HepG2 (cell line): ENCODE measurements around the gene ALKBH5. TPM values are rescaled to one million over a fixed set of nuclear protein-coding genes. Genes with fewer than 3 reads are reported as not detected.

Experiments
- AGO2 ChIP-seq: fragments of 200-400 bp; formaldehyde crosslinking; optimal IDR thresholded peaks from 2 replicates; pipeline ENCODE3; 2017; ENCODE audit warnings: mild to moderate bottlenecking, low read depth, low read length, moderate library complexity
- ATF1 ChIP-seq: IDR thresholded peaks from 2 replicates; pipeline ENCODE4 v1.6.1; 2016; ENCODE audit warnings: mild to moderate bottlenecking, control low read depth
- CHD4 ChIP-seq: fragments of 200-600 bp; sonication (generic); IDR thresholded peaks from 2 replicates; pipeline ENCODE4 v1.7.0; 2017; ENCODE audit warnings: mild to moderate bottlenecking, low read length, borderline replicate concordance
- HMGA1 ChIP-seq: sonication (generic); formaldehyde crosslinking; conservative IDR thresholded peaks from 2 replicates; pipeline ENCODE4 v1.4.0; 2020; ENCODE audit warnings: missing genetic modification reagents
- HOXA7 ChIP-seq: sonication (generic); formaldehyde crosslinking; IDR thresholded peaks from 2 replicates; pipeline ENCODE4 v1.8.1; 2022; ENCODE audit warnings: mild to moderate bottlenecking, missing genetic modification reagents, moderate library complexity
- NFE2 ChIP-seq: sonication (generic); formaldehyde crosslinking; IDR thresholded peaks from 2 replicates; pipeline ENCODE4 v1.4.0; 2020; ENCODE audit warnings: missing genetic modification reagents
- PATZ1 ChIP-seq: sonication (generic); formaldehyde crosslinking; IDR thresholded peaks from 2 replicates; pipeline ENCODE4 v1.4.0; 2020; ENCODE audit warnings: missing genetic modification reagents
- PHB2 ChIP-seq: fragments of 450-650 bp; IDR thresholded peaks from 2 replicates; pipeline ENCODE4 v1.6.1; 2018; ENCODE audit not compliant: partially characterized antibody
- SKI ChIP-seq: fragments of 450-650 bp; IDR thresholded peaks from one replicate; pipeline ENCODE4 v1.6.1; 2018; ENCODE audit warnings: mild to moderate bottlenecking; ENCODE audit not compliant: partially characterized antibody
- YEATS2 ChIP-seq: sonication (generic); formaldehyde crosslinking; IDR thresholded peaks from 2 replicates; pipeline ENCODE4 v1.4.0; 2020; ENCODE audit warnings: missing genetic modification reagents, borderline replicate concordance
- ZFP90 ChIP-seq: sonication (generic); formaldehyde crosslinking; IDR thresholded peaks from 2 replicates; pipeline ENCODE4 v1.8.0; 2022; ENCODE audit warnings: missing genetic modification reagents, mild to moderate bottlenecking, inconsistent platforms, borderline replicate concordance
- ZKSCAN1 ChIP-seq: fragments of 150-350 bp; IDR thresholded peaks from 2 replicates; pipeline ENCODE4 v1.6.1; 2014; ENCODE audit warnings: low read length
- ZNF230 ChIP-seq: sonication (generic); formaldehyde crosslinking; IDR thresholded peaks from 2 replicates; pipeline ENCODE4 v1.4.0; 2020; ENCODE audit warnings: mild to moderate bottlenecking, missing genetic modification reagents
- ZNF557 ChIP-seq: sonication (generic); formaldehyde crosslinking; IDR thresholded peaks from 2 replicates; pipeline ENCODE4 v1.4.0; 2020; ENCODE audit warnings: missing genetic modification reagents
- ZNF770 ChIP-seq: sonication (generic); formaldehyde crosslinking; IDR thresholded peaks from 2 replicates; pipeline ENCODE4 v1.5.0; 2020; ENCODE audit warnings: mild to moderate bottlenecking, missing genetic modification reagents
- polyA plus RNA-seq, 8 experiments: library from polyadenylated mRNA; depleted of rRNA in 3 of 8; stranded (reverse) in 7 of 8; unstranded in 1 of 8; fragments of >200 nt; fragmentation: Illumina TruSeq in 4 of 8; extraction: Trizol in 4 of 8; gene quantifications; 2 replicates each; pipeline versions ENCODE4 v1.2.1 to v1.2.3, GENCODE V29; 2011 to 2016; ENCODE audit warnings: low read depth in 4 of 8, missing spikeins in 1 of 8, mixed read lengths in 1 of 8; ENCODE audit not compliant: insufficient read depth in 1 of 8
- total RNA-seq, 5 experiments: library from RNA; depleted of rRNA; stranded (reverse); fragments of >200 nt; fragmentation: Illumina TruSeq; extraction: Trizol; gene quantifications; 2 replicates each; pipeline ENCODE4 v1.2.3, GENCODE V29; 2016; ENCODE audit warnings: low read depth in 1 of 5
- TF ChIP-seq, protein P1 (sequence below): sonication (generic); formaldehyde crosslinking; IDR thresholded peaks from 2 replicates; pipeline ENCODE4 v1.5.0; 2020; ENCODE audit warnings: missing genetic modification reagents

The ALKBH5 gene
- total and polyA plus RNA-seq, 2 of the 13 experiments (the other 11 are each of a cell fraction or from before 2014, with no cell fraction given): 68.9 to 76.9 TPM

DNA sequence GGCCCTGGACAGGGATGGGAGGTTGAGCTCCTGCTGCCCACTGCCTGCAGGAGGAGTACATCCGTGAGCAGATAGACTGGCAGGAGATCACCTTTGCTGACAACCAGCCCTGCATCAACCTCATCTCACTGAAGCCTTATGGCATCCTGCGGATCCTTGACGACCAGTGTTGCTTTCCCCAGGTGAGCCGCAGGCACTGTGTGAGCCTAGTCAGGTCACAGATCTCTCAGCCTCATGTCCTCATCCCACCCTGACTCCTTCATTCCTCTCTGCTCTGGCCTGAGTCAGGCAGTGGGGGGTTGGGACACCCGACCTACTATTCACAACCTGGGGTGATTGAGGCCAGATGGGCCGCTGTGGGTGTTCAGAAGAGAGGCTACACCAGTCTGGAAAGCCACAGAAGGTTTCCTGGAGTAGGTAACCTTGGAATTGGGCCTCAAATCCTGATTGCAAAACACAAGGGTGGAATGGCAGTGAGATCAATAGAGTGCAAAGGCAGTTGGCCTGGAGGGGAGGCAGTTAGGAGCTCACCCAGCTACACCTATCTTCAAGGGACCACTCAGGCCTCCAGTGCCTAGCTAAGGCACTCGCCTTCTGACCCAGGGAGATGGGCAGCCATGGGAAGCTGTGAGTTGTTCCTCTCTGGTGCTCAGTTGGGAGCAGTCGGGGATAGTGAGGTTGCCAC, 45.4 kb upstream of the ALKBH5 start (continued):
- TF ChIP-seq SKI: peak; percentile 54
- no peak for TF ChIP-seq ZNF230 (CRISPR knock-in tag)
- TF ChIP-seq CHD4: no peak
- 0 out of 2 replicates have a peak, but pooled peaks have one; percentile 33 for TF ChIP-seq ZNF770 (CRISPR knock-in tag)
- TF ChIP-seq, protein P1, sequence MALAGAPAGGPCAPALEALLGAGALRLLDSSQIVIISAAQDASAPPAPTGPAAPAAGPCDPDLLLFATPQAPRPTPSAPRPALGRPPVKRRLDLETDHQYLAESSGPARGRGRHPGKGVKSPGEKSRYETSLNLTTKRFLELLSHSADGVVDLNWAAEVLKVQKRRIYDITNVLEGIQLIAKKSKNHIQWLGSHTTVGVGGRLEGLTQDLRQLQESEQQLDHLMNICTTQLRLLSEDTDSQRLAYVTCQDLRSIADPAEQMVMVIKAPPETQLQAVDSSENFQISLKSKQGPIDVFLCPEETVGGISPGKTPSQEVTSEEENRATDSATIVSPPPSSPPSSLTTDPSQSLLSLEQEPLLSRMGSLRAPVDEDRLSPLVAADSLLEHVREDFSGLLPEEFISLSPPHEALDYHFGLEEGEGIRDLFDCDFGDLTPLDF: no peak
- no peak for TF ChIP-seq AGO2
- peak; percentile 49; the same call in 1 of the 2 replicates for TF ChIP-seq PATZ1 (CRISPR knock-in tag)
- TF ChIP-seq ZNF557 (CRISPR knock-in tag): no peak
- no peak for TF ChIP-seq HMGA1 (CRISPR knock-in tag)
- TF ChIP-seq ATF1 (CRISPR knock-in tag): no peak
- peak; percentile 36; the same call in 1 of the 2 replicates for TF ChIP-seq ZKSCAN1
- no peak for TF ChIP-seq PHB2
- no peak for TF ChIP-seq HOXA7 (CRISPR knock-in tag)
- TF ChIP-seq ZFP90: no peak
- peak; percentile 57; the same call in 1 of the 2 replicates for TF ChIP-seq YEATS2 (CRISPR knock-in tag)
- no peak for TF ChIP-seq NFE2 (CRISPR knock-in tag)
